ENCODE data around the gene ERCC2.

DNA sequence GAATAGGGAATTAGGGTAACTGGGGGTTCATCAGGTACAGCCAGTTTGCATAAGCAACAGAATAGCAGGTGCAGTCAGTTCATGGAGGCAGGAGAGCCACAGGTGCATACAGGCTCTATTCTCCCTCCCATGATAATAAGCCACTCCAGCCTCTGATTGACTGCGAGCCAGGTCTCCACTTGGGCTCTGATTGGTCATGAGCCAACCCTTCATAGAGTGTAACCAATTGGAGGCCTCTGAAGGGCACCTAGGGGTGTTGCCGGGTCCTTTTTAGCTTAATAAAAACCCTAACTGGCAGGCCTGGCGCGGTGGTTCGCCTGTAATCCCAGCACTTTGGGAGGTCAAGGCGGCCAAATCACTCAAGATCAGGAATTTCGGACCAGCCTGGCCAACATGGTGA lies 39.0 kb downstream of the ERCC2 start:
- TF ChIP-seq, protein P1, sequence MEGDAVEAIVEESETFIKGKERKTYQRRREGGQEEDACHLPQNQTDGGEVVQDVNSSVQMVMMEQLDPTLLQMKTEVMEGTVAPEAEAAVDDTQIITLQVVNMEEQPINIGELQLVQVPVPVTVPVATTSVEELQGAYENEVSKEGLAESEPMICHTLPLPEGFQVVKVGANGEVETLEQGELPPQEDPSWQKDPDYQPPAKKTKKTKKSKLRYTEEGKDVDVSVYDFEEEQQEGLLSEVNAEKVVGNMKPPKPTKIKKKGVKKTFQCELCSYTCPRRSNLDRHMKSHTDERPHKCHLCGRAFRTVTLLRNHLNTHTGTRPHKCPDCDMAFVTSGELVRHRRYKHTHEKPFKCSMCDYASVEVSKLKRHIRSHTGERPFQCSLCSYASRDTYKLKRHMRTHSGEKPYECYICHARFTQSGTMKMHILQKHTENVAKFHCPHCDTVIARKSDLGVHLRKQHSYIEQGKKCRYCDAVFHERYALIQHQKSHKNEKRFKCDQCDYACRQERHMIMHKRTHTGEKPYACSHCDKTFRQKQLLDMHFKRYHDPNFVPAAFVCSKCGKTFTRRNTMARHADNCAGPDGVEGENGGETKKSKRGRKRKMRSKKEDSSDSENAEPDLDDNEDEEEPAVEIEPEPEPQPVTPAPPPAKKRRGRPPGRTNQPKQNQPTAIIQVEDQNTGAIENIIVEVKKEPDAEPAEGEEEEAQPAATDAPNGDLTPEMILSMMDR (IDR thresholded peaks at IDR 0.05) = no peak
- TF ChIP-seq EZH2 (IDR thresholded peaks at IDR 0.05) = no peak
